OCI-LY1 (cell line): ENCODE measurements around the gene TNFRSF14.

ENCODE experiments used
- CTCF ChIP-seq: fragments of 200-600 bp; sonication (generic), shearing (Covaris generic); IDR thresholded peaks from 2 replicates; pipeline ENCODE4 v1.5.1; 2017; ENCODE audit warnings: mild to moderate bottlenecking, antibody characterized with exemption, low read length, moderate library complexity, mixed read lengths
- EZH2 ChIP-seq: fragments of 200-600 bp; sonication (generic), shearing (Covaris generic); IDR thresholded peaks from 2 replicates; pipeline ENCODE4 v1.8.0; 2017; ENCODE audit warnings: borderline replicate concordance, mixed run types, mild to moderate bottlenecking, antibody characterized with exemption, low read length, moderate library complexity, mixed read lengths

GRCh38 chr1:2514863-2515762 lies 41.1 kb upstream of the TNFRSF14 start:
- TF ChIP-seq CTCF: no peak
- TF ChIP-seq EZH2: no peak
